GM04503 (cell line): ENCODE results near the gene IFITM5.
"Not testable (repeated sequence)": the region's sequence is repeated elsewhere in the genome, so short reads cannot be mapped to it uniquely, and the experiment has no call there.

Source experiments
- DNase-seq: peaks from one replicate; pipeline ENCODE4 v3.0.0-alpha.2; 2012; ENCODE audit warnings: low read depth

The IFITM5 gene

GRCh38 chr11:295351-296170, 3.8 kb downstream of the IFITM5 start:
- DNase-seq, result no peak

DNA sequence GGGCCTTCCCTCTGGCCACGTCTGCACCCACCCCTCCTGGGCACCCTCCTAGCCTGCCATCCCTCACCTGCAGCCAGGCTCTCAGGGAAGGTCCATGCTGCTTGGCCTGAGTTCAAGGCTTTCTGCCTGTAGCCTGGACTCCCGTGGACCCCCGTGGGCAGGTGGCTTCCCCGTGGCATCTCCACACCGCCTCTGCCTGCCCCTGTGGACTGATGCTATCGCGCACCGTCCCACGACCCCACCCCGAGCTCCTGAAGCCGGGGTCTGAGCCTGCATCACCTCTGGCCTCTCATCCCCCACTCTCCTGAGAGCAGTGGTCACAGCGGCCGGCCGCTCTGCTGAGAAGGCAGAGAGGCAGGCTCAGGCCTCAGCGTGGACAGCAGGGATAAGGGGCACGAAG, 4.5 kb downstream of the IFITM5 start:
- DNase-seq, result no peak

DNA sequence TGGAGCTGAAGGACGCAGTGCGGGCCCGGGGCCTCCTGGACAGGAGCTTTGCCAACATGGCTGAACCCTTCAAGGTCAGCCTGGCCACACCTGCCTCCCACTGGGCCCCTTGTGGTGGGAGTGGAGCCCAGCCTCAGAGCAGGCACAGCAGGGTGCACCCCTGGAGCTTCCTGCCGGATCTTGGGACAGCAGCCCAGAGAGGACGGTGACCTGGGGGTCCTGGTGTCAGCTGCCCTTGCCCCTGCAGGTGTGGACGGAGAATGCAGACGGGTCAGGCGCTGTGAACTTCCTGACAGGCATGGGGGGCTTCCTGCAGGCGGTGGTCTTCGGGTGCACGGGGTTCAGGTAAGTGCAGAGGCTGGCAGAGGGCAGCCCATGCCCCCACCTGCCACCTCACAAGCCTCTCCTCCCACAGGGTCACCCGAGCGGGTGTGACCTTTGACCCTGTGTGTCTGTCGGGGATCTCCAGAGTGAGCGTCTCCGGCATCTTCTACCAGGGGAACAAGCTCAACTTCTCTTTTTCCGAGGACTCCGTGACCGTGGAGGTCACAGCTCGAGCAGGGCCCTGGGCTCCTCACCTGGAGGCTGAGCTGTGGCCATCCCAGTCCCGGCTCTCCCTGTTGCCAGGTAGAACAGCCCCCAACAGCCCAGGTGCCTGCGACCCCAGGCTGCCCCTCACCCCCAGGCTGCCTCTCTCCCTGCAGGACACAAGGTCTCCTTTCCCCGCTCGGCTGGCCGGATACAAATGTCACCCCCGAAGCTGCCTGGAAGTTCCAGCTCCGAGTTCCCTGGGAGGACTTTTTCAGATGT, 5.3 kb downstream of the IFITM5 start:
- DNase-seq, result no peak

DNA sequence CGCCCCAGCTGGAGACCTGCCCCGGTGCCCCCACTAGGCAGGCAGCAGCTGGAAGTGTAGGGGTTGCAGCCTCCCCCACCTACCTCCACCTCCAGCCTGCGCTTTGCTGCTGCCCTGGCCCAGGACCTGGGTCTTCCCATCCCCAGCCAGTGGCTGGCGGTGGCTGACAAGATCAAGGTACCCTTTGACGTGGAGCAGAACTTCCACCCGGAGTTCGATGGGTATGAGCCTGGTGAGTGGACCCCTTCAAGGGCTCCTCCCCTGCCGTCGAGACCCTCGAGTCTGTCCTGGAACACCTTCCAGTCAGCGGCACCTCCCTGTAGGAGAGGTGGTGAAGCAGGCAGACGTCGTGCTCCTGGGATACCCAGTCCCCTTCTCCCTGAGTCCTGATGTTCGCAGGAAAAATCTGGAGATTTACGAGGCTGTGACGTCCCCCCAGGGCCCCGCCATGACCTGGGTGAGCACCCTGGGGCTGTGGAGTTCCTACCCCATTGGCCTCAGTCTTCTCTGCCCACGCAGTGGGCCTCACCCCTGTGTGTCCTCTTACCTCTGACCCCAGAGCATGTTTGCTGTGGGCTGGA, 6.0 kb downstream of the IFITM5 start:
- DNase-seq, result no peak

DNA sequence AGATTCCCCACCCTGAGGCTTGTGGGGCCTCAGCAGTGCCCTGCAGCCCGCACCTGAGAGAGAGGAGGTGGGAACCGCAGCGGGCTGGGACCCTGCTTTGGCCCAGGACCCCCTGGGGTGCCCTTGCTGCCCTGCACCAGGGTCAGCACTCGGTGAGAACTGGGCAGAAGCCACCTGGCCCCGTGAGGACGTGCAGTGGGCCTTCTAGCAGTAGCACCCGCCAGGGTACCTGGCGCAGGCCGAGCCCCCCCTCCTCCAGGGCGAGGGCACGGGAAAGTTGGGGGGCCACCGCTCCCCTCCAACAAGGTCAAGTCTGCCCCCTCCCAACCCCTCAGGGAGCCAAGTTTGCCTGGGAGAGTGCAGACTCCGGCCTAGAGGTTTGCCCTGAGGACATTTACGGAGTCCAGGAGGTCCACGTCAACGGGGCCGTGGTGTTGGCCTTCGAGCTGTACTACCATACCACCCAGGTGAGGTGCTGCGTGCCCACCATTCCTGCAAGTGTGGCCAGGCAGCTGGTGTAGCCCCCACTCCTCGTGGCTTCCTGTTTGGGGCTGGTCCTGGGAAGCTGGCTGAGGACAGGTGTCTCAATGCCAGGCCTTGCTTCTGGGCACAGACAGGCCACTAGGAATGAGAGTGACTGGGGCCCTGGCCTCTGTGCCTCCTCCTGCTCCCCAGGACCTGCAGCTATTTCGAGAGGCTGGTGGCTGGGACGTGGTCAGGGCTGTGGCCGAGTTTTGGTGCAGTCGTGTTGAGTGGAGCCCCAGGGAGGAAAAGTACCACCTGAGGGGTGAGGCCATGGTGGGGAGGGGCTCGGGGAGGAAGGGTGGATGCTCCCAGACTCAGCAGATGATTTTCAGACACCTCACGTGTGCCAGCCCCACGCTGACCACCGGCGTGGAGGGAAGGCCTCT, 6.9 kb downstream of the IFITM5 start:
- no peak for DNase-seq

DNA sequence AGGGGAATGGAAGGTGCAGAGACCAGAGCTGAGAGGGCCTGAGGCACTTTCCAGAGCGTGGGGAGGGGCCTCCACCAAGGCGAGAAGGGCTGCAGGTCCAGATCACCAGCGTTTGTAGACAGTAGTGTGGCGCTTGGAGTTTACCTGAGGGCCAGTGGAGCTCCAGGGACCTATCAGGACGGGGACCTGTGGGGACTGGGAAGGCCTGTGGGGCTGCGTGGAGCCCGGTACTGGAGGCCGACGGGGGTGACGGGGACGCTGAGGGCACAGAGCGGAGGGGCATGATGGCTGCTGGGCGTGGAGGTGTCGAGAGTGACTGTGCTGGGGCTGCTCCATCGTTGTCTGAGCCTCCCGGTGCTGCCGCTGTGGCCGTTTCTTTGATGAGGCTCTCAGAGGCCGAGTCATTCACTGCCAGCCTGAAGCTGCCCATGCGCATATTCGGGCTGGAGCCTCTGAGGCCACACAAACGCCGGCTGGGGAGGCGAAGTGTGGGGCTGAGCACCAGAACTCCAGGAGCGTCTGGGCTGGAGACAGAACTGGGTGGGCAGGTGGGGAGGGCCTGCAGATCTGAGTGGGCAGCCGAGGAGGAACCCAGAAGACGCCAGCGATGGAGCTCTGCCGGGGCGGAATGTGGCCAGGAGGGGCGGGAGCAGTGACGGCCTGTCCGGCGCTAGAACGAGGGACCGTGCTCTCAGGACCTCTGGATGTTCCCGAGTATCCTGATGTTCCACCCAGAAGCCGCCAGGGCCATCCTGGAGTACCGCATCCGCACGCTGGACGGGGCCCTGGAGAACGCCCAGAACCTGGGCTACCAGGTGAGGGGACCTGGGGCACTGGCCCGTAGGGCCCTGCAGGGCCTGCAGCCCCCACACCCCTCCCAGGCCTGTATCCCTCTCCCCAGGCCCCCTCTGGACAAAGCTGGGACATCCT, 7.8 kb downstream of the IFITM5 start:
- DNase-seq, result no peak

DNA sequence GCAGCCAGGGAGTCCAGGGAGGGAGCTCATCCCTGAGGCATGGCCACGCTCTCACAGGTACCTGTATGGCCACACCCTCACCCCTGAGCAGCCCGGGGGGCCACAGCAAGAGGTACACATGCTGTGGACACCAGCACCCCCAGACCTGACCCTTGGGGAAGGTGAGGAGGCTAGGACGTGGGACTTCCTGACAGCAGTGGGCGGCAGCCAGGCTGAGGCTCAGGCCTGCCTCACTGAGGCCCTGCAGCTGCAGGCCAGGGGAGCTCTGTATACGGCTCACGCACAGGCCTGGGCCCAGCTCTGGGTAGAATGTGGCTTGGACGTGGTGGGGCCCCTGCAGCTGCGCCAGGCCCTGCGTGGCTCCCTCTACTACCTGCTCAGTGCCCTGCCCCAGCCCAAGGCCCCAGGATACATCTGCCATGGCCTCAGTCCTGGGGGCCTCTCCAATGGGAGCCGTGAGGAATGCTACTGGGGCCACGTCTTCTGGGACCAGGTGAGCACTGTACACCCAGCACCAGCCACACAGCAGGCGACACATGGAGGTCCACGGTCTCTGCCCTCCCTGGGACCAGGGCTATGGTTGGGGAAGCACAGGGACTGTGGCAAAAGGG, 8.6 kb downstream of the IFITM5 start:
- no peak for DNase-seq

GRCh38 chr11:289712-290620, 9.4 kb downstream of the IFITM5 start:
- no peak for DNase-seq

GRCh38 chr11:289398-289711, 10.0 kb downstream of the IFITM5 start:
- no peak for DNase-seq

- DNase-seq, result no peak
Measured at GRCh38 chr11:288478-289397, 10.6 kb downstream of the IFITM5 start, which contains the start of gene PGGHG. Gene PGGHG, plus strand, starts transcription at chr11:289126. Its CDS starts 691 bp downstream, at chr11:289817.

- DNase-seq, result no peak
Measured at GRCh38 chr11:287821-288477, 11.4 kb downstream of the IFITM5 start.

GRCh38 chr11:286977-287820, 12.1 kb downstream of the IFITM5 start:
- not testable (repeated sequence) for DNase-seq

DNA sequence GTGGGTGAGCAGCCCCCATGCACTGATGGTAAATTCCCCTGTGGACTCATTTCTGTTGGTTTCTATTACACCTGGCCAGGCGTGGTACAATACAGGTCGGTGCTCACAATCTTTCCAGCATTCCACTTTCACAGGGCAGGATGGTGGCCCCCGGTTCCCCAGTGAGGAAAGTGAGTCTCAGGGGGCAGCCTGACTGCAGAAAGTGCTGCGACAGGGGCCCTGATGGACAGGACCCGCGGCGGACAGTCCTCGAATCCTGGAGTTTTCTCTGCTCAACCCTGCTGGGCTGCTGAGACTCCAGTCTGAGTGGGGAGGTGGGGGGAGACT, 13.5 kb downstream of the IFITM5 start:
- no peak for DNase-seq

DNA sequence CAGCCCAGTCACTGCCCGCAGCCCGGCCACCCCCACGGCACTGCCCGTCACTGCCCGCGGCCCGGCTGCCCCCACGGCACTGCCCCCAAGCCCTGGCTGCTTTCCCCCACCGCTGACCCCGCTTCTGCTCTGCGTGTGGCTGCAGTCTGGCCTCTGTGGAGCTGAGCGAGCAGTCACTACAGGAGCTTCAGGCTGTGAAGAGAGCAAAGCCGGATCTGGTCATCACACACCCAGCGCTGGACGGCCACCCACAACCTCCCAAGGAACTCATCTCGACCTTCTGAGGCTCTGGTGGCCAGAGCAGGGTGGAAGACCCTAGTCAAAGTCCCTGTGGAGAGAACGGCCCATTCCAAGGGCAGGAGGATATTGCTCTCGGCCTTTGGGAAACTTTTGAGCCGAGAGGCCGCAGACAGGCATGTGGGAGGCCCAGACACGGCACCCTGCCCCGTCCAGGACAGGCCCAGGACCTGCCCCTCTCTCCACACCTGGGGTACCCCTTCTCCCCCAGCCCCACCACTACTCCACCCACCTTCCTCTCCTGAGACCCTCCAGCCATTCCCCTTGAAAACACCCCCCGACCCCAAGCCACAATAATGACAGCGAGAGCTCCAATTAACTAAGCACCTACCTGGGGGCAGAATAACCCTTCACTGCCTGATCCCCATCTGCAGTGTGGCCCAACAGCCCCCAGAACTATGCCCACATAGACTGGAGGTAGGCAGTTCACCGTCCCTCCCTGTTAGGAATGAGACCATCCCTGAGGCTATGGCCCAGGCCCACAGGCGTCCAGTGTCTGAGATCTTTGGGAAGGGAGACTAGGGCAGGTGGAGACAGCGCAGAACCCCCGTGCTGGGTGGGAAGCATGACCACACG, 14.1 kb downstream of the IFITM5 start:
- no peak for DNase-seq

DNA sequence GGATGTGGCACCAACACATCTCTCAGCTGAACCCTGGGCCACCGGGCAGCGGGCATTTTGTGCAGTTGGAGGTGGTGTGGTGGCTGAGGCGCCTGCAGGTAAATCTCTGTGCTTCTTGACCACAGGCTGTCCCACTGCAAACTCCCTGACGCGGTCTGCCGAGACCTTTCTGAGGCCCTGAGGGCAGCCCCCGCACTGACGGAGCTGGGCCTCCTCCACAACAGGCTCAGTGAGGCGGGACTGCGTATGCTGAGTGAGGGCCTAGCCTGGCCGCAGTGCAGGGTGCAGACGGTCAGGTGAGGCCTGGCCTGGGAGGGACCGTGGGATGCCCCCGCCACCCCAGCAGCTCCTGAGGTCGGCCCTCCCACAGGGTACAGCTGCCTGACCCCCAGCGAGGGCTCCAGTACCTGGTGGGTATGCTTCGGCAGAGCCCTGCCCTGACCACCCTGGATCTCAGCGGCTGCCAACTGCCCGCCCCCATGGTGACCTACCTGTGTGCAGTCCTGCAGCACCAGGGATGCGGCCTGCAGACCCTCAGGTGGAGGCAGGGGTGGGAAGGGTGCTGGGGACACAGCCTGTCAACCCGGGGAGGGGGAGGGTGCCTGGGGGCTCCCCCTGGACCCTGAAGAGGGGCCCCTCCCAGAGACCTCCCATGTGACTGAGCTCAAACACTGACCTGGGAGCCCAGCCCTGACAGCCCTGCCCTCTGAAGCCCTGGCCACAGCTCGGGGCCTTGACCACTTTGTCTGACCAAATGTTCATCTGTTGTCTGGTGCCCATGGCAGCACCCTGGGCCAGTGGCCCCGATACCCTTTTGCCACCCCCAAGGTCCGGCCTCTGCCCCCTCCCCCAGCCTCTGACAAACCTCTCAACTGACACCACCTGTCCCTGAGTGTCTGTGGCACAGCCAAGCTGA, 15.0 kb downstream of the IFITM5 start:
- no peak for DNase-seq
